Measurements from ENCODE around the gene TMEM132A.

GRCh38 chr11:60918251-60918938, 5.9 kb upstream of the TMEM132A start:
- TF ChIP-seq POLR2A (IDR thresholded peaks at IDR 0.05; ENCODE audit: low read length) (no peak), GATA1 (IDR thresholded peaks at IDR 0.05; ENCODE audit: low read depth, low read length) (no peak)

Measured in erythroblast (primary cell).